HCT116 (cell line): ENCODE results near the gene EEIG1. TPM values are rescaled to one million over a fixed set of nuclear protein-coding genes. Genes with fewer than 3 reads are reported as not detected.

Experiments used
- ATAC-seq: fragments of 200-7000 bp; cut with Tn5 transposase; 2 replicates; pipeline ENCODE4 v1.9.1; 2020; ENCODE audit warnings: mild to moderate bottlenecking, moderate library complexity
- BruUV-seq: library from RNA; stranded (reverse); fragments of 400-500 nt; replicated peaks from 2 replicates; lab custom pipeline; 2021; lab: Mats Ljungman, UMichigan
- CTCF ChIA-PET: fragments of 300-600 bp; sonication (Branson Sonifier 250); formaldehyde crosslinking; loops from one replicate; lab custom pipeline; 2021; ENCODE audit warnings: antibody characterized with exemption; lab: Charles Lee
- POLR2A ChIA-PET: fragments of 300-600, 350-600 bp; sonication (Branson Sonifier 250); formaldehyde crosslinking; loops from one replicate; lab custom pipeline; 2021; ENCODE audit warnings: antibody characterized with exemption; lab: Charles Lee
- RAD21 ChIA-PET, 2 experiments: fragments of 300-600 bp; sonication (Branson Sonifier 250); formaldehyde crosslinking; loops; one replicate each; lab custom pipeline; 2023; ENCODE audit warnings: low total read pairs in 2 of 2; ENCODE audit not compliant: uncharacterized antibody in 2 of 2, unreplicated experiment in 2 of 2, low non-redundant PET in 1 of 2; lab: Charles Lee
- DNase-seq: peaks from one replicate; pipeline ENCODE4 v3.0.0-alpha.2; 2010; ENCODE audit warnings: low read depth, low spot score
- H2AFZ ChIP-seq: fragments of 200-600 bp; shearing (Covaris generic), sonication (generic); 2 replicates; pipeline ENCODE4 v1.6.1; 2017; ENCODE audit warnings: low read depth, mixed run types, mixed read lengths, antibody characterized with exemption, low read length; ENCODE audit not compliant: poor library complexity, severe bottlenecking
- H3K27ac ChIP-seq: 2 replicates; pipeline ENCODE4 v1.5.1; 2012; ENCODE audit warnings: low read depth, low read length
- H3K27me3 ChIP-seq: fragments of 200-600 bp; sonication (generic); 2 replicates; pipeline ENCODE4 v1.6.1; 2016; ENCODE audit warnings: mixed run types, low read length, mixed read lengths; ENCODE audit not compliant: insufficient read depth
- H3K36me3 ChIP-seq, 2 experiments: fragments of 200-500 bp in 1 of 2; fragments of 200-600 bp in 1 of 2; sonication (Bioruptor generic) in 1 of 2; sonication (generic) in 1 of 2; 2 replicates each; pipeline versions ENCODE4 v1.5.1 to v1.6.1; 2014 to 2016; ENCODE audit warnings: low read length in 2 of 2, inconsistent platforms in 1 of 2, mixed read lengths in 1 of 2, mixed run types in 1 of 2; ENCODE audit not compliant: insufficient read depth in 2 of 2, control insufficient read depth in 1 of 2
- H3K4me1 ChIP-seq, 2 experiments: fragments of 200-600 bp in 1 of 2; sonication (generic) in 1 of 2; 2 replicates each; pipeline versions ENCODE4 v1.5.1 to v1.6.1; 2012 to 2017; ENCODE audit warnings: low read length in 2 of 2, inconsistent platforms in 1 of 2, mild to moderate bottlenecking in 1 of 2, mixed read lengths in 1 of 2, mixed run types in 1 of 2, moderate library complexity in 1 of 2; ENCODE audit not compliant: insufficient read depth in 2 of 2, control insufficient read depth in 1 of 2
- H3K4me2 ChIP-seq: fragments of 200-600 bp; sonication (generic); 2 replicates; pipeline ENCODE4 v1.6.1; 2017; ENCODE audit warnings: mixed run types, low read length, mixed read lengths
- H3K4me3 ChIP-seq, 2 experiments: fragments of 200-600 bp in 1 of 2; sonication (generic) in 1 of 2; replicated peaks in 1 of 2; 2 replicates each; pipeline ENCODE4 v1.5.1; 2011 to 2016; ENCODE audit warnings: low read length in 2 of 2, control low read depth in 1 of 2, low read depth in 1 of 2, mild to moderate bottlenecking in 1 of 2, mixed read lengths in 1 of 2, mixed run types in 1 of 2
- H3K79me2 ChIP-seq: fragments of 200-600 bp; sonication (generic); 2 replicates; pipeline ENCODE4 v1.6.1; 2017; ENCODE audit warnings: mild to moderate bottlenecking, mixed run types, low read length, moderate library complexity, mixed read lengths; ENCODE audit not compliant: insufficient read depth
- H3K9ac ChIP-seq: fragments of 200-600 bp; sonication (generic); 2 replicates; pipeline ENCODE4 v1.6.1; 2016; ENCODE audit warnings: low read length, mixed read lengths
- H3K9me2 ChIP-seq: fragments of 200-600 bp; sonication (generic), shearing (Covaris generic); 2 replicates; pipeline ENCODE4 v1.6.1; 2017; ENCODE audit warnings: mixed run types, mild to moderate bottlenecking, moderate library complexity; ENCODE audit not compliant: insufficient read depth
- H3K9me3 ChIP-seq, 2 experiments: fragments of 200-500 bp in 1 of 2; fragments of 200-600 bp in 1 of 2; sonication (Bioruptor generic) in 1 of 2; sonication (generic) in 1 of 2; 2 replicates each; pipeline ENCODE4 v1.6.1; 2014 to 2017; ENCODE audit warnings: low read length in 2 of 2, mixed read lengths in 2 of 2, inconsistent platforms in 1 of 2, low read depth in 1 of 2, mild to moderate bottlenecking in 1 of 2, mixed run types in 1 of 2, moderate library complexity in 1 of 2; ENCODE audit not compliant: control insufficient read depth in 1 of 2, insufficient read depth in 1 of 2
- H4K20me1 ChIP-seq: fragments of 200-600 bp; sonication (generic), shearing (Covaris generic); 2 replicates; pipeline ENCODE4 v1.6.1; 2017; ENCODE audit warnings: mixed run types, mild to moderate bottlenecking, moderate library complexity; ENCODE audit not compliant: insufficient read depth
- EGR1 ChIP-seq: IDR thresholded peaks from 2 replicates; pipeline ENCODE4 v1.6.1; 2012; ENCODE audit warnings: low read depth
- EZH2phosphoT487 ChIP-seq: fragments of 200-600 bp; IDR thresholded peaks from 2 replicates; pipeline ENCODE4 v1.6.1; 2018; ENCODE audit warnings: antibody characterized with exemption, borderline replicate concordance
- MAX ChIP-seq: IDR thresholded peaks from 2 replicates; pipeline ENCODE4 v1.6.1; 2012
- POLR2A ChIP-seq: IDR thresholded peaks from 2 replicates; pipeline ENCODE4 v1.7.0; 2011; ENCODE audit warnings: borderline replicate concordance; ENCODE audit not compliant: insufficient read depth, insufficient read length; ENCODE audit errors: extremely low read depth
- POLR2AphosphoS5 ChIP-seq: IDR thresholded peaks from 2 replicates; pipeline ENCODE4 v1.6.1; 2011; ENCODE audit warnings: mild to moderate bottlenecking, low read depth, low read length, moderate library complexity
- SIN3A ChIP-seq: IDR thresholded peaks from 2 replicates; pipeline ENCODE4 v1.6.1; 2012; ENCODE audit warnings: low read depth
- SP1 ChIP-seq: IDR thresholded peaks from 2 replicates; pipeline ENCODE4 v1.6.1; 2012; ENCODE audit warnings: low read depth
- SRF ChIP-seq: IDR thresholded peaks from 2 replicates; pipeline ENCODE4 v1.6.1; 2012; ENCODE audit warnings: low read depth
- YY1 ChIP-seq: IDR thresholded peaks from 2 replicates; pipeline ENCODE4 v1.6.1; 2011; ENCODE audit warnings: low read length, low read depth, moderate library complexity, mild to moderate bottlenecking; ENCODE audit not compliant: insufficient replicate concordance; ENCODE audit errors: extremely low read depth
- intact Hi-C: fragments of 100-400 bp; cut with micrococcal nuclease; formaldehyde crosslinking; loops from 2 replicates; pipeline ENCODE4 v1.10.0; 2022
- total RNA-seq: library from RNA; stranded (reverse); gene quantifications from one replicate; pipeline ENCODE4 v1.2.1, GENCODE V29; 2021; ENCODE audit not compliant: unreplicated experiment
- TF ChIP-seq, protein P1 (sequence below): IDR thresholded peaks from 2 replicates; pipeline ENCODE4 v1.6.1; 2012
- TF ChIP-seq, protein P2 (sequence below): IDR thresholded peaks from 2 replicates; pipeline ENCODE4 v1.6.1; 2012; ENCODE audit warnings: low read depth

The EEIG1 gene
- total RNA-seq, 1 experiment from 2014 or later = 44.2 TPM

GRCh38 chr9:127940593-127940992 is 40.2 kb downstream of the EEIG1 start (continued):
- TF ChIP-seq, protein P1, sequence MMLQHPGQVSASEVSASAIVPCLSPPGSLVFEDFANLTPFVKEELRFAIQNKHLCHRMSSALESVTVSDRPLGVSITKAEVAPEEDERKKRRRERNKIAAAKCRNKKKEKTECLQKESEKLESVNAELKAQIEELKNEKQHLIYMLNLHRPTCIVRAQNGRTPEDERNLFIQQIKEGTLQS = no peak
- TF ChIP-seq, protein P2, sequence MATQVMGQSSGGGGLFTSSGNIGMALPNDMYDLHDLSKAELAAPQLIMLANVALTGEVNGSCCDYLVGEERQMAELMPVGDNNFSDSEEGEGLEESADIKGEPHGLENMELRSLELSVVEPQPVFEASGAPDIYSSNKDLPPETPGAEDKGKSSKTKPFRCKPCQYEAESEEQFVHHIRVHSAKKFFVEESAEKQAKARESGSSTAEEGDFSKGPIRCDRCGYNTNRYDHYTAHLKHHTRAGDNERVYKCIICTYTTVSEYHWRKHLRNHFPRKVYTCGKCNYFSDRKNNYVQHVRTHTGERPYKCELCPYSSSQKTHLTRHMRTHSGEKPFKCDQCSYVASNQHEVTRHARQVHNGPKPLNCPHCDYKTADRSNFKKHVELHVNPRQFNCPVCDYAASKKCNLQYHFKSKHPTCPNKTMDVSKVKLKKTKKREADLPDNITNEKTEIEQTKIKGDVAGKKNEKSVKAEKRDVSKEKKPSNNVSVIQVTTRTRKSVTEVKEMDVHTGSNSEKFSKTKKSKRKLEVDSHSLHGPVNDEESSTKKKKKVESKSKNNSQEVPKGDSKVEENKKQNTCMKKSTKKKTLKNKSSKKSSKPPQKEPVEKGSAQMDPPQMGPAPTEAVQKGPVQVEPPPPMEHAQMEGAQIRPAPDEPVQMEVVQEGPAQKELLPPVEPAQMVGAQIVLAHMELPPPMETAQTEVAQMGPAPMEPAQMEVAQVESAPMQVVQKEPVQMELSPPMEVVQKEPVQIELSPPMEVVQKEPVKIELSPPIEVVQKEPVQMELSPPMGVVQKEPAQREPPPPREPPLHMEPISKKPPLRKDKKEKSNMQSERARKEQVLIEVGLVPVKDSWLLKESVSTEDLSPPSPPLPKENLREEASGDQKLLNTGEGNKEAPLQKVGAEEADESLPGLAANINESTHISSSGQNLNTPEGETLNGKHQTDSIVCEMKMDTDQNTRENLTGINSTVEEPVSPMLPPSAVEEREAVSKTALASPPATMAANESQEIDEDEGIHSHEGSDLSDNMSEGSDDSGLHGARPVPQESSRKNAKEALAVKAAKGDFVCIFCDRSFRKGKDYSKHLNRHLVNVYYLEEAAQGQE = no peak

- no TSS peak for BruUV-seq
- H3K4me1 ChIP-seq = peaks cover 14 to 43% of the 10 kb centered on the region in 2 experiments
- H3K9me2 ChIP-seq = no peaks in the 10 kb centered on the region
- H3K9ac ChIP-seq = peak overlapping the region; percentile 93; the same call in 1 of the 2 replicates
- peaks cover 0 to 9% of the 10 kb centered on the region in 2 experiments; a peak in 2 of 4 replicates for H3K36me3 ChIP-seq
- DNase-seq = no peak
- TF ChIP-seq SRF = no peak
- TF ChIP-seq, protein P1 = no peak
- TF ChIP-seq EGR1 = no peak
- no peak for TF ChIP-seq SP1
- TF ChIP-seq POLR2A = no peak
- no peak for TF ChIP-seq EZH2phosphoT487
- TF ChIP-seq POLR2AphosphoS5 = no peak
- no peak for TF ChIP-seq SIN3A
- no peak for TF ChIP-seq YY1
- no peak for TF ChIP-seq MAX
- no peak overlapping the region for H3K27ac ChIP-seq
- peak overlapping the region; percentile 91; the same call in 1 of the 2 replicates for H3K4me2 ChIP-seq
- peaks cover 37% of the 10 kb centered on the region for H3K79me2 ChIP-seq
- H3K9me3 ChIP-seq = no peaks in the 10 kb centered on the region
- RAD21 ChIA-PET = no interaction called here
- H2AFZ ChIP-seq = no peak overlapping the region
- POLR2A ChIA-PET = no interaction called here
- ATAC-seq = no peak
- CTCF ChIA-PET = no interaction called here
- no peaks in the 10 kb centered on the region for H3K27me3 ChIP-seq
- intact Hi-C loops = no loop called here
- H3K4me3 ChIP-seq = peak overlapping the region in 1 of 2 experiments; percentile 88; a peak in 1 of 4 replicates
- H4K20me1 ChIP-seq = no peaks in the 10 kb centered on the region
These were observed 42.5 kb downstream of the EEIG1 start for GRCh38 chr9:127938298-127938690.
